Karpas-422 (cell line): ENCODE results near the gene ADGRV1. TPM values are rescaled to one million over a fixed set of nuclear protein-coding genes. Genes with fewer than 3 reads are reported as not detected.

Experiments
- DNase-seq: peaks from one replicate; pipeline ENCODE4 v3.0.0-alpha.2; 2015
- H2AFZ ChIP-seq: fragments of 200-600 bp; sonication (generic); 2 replicates; pipeline ENCODE4 v1.6.1; 2014; ENCODE audit warnings: antibody characterized with exemption, low read length, mixed read lengths
- H3K27ac ChIP-seq: fragments of 200-600 bp; sonication (generic); 2 replicates; pipeline ENCODE4 v1.5.1; 2014; ENCODE audit warnings: mild to moderate bottlenecking, low read length, moderate library complexity
- H3K27me3 ChIP-seq: fragments of 200-600 bp; sonication (generic); 2 replicates; pipeline ENCODE4 v1.6.1; 2014; ENCODE audit warnings: low read length, mixed read lengths
- H3K36me3 ChIP-seq: fragments of 200-600 bp; sonication (generic); 2 replicates; pipeline ENCODE4 v1.6.1; 2014; ENCODE audit warnings: low read length, mixed read lengths; ENCODE audit not compliant: insufficient read depth
- H3K4me1 ChIP-seq: fragments of 200-600 bp; sonication (generic); 2 replicates; pipeline ENCODE4 v1.6.1; 2014; ENCODE audit warnings: mild to moderate bottlenecking, low read length, mixed read lengths
- H3K4me2 ChIP-seq: fragments of 200-600 bp; sonication (generic); 2 replicates; pipeline ENCODE4 v1.6.1; 2014; ENCODE audit warnings: low read length, low read depth, mild to moderate bottlenecking; ENCODE audit not compliant: poor library complexity, severe bottlenecking
- H3K4me3 ChIP-seq: fragments of 200-600 bp; sonication (generic); 2 replicates; pipeline ENCODE4 v1.5.1; 2014; ENCODE audit warnings: mild to moderate bottlenecking, antibody characterized with exemption, low read length, mixed read lengths
- H3K79me2 ChIP-seq: fragments of 200-600 bp; sonication (generic); 2 replicates; pipeline ENCODE4 v1.6.1; 2014; ENCODE audit warnings: mild to moderate bottlenecking, low read length, mixed read lengths
- H3K9ac ChIP-seq: fragments of 200-600 bp; sonication (generic); 2 replicates; pipeline ENCODE4 v1.6.0; 2014; ENCODE audit warnings: low read length
- H3K9me2 ChIP-seq: fragments of 200-600 bp; sonication (generic), shearing (Covaris generic); replicated peaks from 2 replicates; pipeline ENCODE4 v1.6.0; 2014; ENCODE audit warnings: mild to moderate bottlenecking, low read length, moderate library complexity; ENCODE audit not compliant: insufficient read depth
- H3K9me3 ChIP-seq: fragments of 300-700, 200-600 bp; sonication (generic); 2 replicates; pipeline ENCODE4 v1.6.1; 2014; ENCODE audit warnings: low read length, mixed read lengths
- H4K20me1 ChIP-seq: fragments of 200-600 bp; sonication (generic); 2 replicates; pipeline ENCODE4 v1.6.1; 2014; ENCODE audit warnings: mild to moderate bottlenecking, antibody characterized with exemption, low read length, low read depth; ENCODE audit not compliant: insufficient read depth
- total RNA-seq: library from RNA; depleted of rRNA; stranded (reverse); fragments of >200 nt; shearing (Covaris generic); gene quantifications from 2 replicates; pipeline ENCODE4 v1.2.3, GENCODE V29; 2014; ENCODE audit warnings: low replicate concordance

ADGRV1 gene
- total RNA-seq, 1 experiment from 2014 or later, result not detected

- Histone ChIP-seq H4K20me1 (no peaks in the 10 kb centered on the region), H3K9ac (no peak overlapping the region), H3K9me2 (no peaks in the 10 kb centered on the region), H3K79me2 (no peaks in the 10 kb centered on the region), H2AFZ (no peak overlapping the region), H3K27me3 (no peaks in the 10 kb centered on the region), H3K9me3 (no peaks in the 10 kb centered on the region), H3K4me2 (no peak overlapping the region), H3K36me3 (no peaks in the 10 kb centered on the region), H3K4me3 (no peak overlapping the region), H3K4me1 (no peaks in the 10 kb centered on the region), H3K27ac (no peak overlapping the region)
- DNase-seq, result no peak
Observed at GRCh38 chr5:91142386-91142785, 583.8 kb downstream of the ADGRV1 start.

DNA sequence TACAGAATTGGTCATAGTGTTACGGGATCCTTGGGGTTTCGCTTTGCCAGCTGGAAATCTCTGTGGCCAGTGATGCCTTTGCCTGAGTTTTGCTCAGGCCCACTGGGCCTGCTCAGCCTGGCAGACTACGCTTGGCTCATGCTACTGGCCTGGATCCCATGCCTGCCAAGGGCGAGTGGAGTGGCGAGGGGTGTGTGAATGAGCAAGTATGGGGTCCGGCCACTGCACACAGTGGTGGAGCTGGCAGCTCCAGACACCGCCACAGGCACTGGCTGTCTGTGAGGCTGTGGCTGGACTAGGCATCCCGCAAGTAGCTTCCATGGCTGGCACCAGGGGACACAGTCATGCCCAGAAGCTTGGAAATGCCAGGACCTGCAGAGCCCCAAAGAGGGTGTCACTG lies 584.2 kb downstream of the ADGRV1 start:
- H3K27ac ChIP-seq, result no peak overlapping the region
- H4K20me1 ChIP-seq, result no peaks in the 10 kb centered on the region
- no peak overlapping the region for H3K4me2 ChIP-seq
- H3K4me3 ChIP-seq, result no peak overlapping the region
- no peak overlapping the region for H2AFZ ChIP-seq
- no peak for DNase-seq
- H3K79me2 ChIP-seq, result no peaks in the 10 kb centered on the region
- H3K27me3 ChIP-seq, result no peaks in the 10 kb centered on the region
- no peaks in the 10 kb centered on the region for H3K4me1 ChIP-seq
- no peak overlapping the region for H3K9ac ChIP-seq
- H3K36me3 ChIP-seq, result no peaks in the 10 kb centered on the region
- H3K9me3 ChIP-seq, result no peaks in the 10 kb centered on the region
- no peaks in the 10 kb centered on the region for H3K9me2 ChIP-seq

- no peak overlapping the region for H3K9ac ChIP-seq
- H3K4me1 ChIP-seq, result no peaks in the 10 kb centered on the region
- no peaks in the 10 kb centered on the region for H3K27me3 ChIP-seq
- no peaks in the 10 kb centered on the region for H3K9me3 ChIP-seq
- H3K4me2 ChIP-seq, result no peak overlapping the region
- H3K4me3 ChIP-seq, result no peak overlapping the region
- no peaks in the 10 kb centered on the region for H4K20me1 ChIP-seq
- no peak for DNase-seq
- H3K9me2 ChIP-seq, result no peaks in the 10 kb centered on the region
- H3K36me3 ChIP-seq, result no peaks in the 10 kb centered on the region
- no peak overlapping the region for H3K27ac ChIP-seq
- no peaks in the 10 kb centered on the region for H3K79me2 ChIP-seq
- H2AFZ ChIP-seq, result no peak overlapping the region
Observed at GRCh38 chr5:91143840-91144239, 585.2 kb downstream of the ADGRV1 start.

- Histone ChIP-seq H2AFZ (no peak overlapping the region), H3K79me2 (no peaks in the 10 kb centered on the region)
Observed at GRCh38 chr5:91144491-91145332, 586.1 kb downstream of the ADGRV1 start.

DNA sequence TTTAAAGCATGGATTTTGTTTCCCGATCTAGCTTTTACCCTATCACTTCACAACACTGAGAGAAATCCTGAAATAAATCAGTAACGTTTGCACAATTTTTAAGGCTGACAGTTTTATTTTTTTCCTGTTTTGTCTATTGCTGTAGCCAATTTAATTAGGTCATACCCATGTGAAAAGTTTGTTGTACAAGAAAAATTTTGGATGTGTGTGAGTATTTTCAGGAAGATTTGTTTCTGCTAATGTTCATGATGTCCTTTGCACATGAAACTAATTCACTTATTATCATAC lies 586.7 kb downstream of the ADGRV1 start:
- DNase-seq, result no peak
- Histone ChIP-seq H3K79me2 (no peaks in the 10 kb centered on the region), H2AFZ (no peak overlapping the region), H4K20me1 (no peaks in the 10 kb centered on the region), H3K9me2 (no peaks in the 10 kb centered on the region), H3K4me2 (no peak overlapping the region), H3K9me3 (no peaks in the 10 kb centered on the region), H3K27ac (no peak overlapping the region), H3K27me3 (no peaks in the 10 kb centered on the region), H3K36me3 (no peaks in the 10 kb centered on the region), H3K4me3 (no peak overlapping the region), H3K9ac (no peak overlapping the region), H3K4me1 (no peaks in the 10 kb centered on the region)

More at GRCh38 chr5:91144491-91145332, 586.1 kb downstream of the ADGRV1 start:
- Histone ChIP-seq H3K27me3 (no peaks in the 10 kb centered on the region), H3K9ac (no peak overlapping the region), H3K36me3 (no peaks in the 10 kb centered on the region), H3K27ac (no peak overlapping the region), H4K20me1 (no peaks in the 10 kb centered on the region), H3K4me2 (no peak overlapping the region), H3K4me1 (no peaks in the 10 kb centered on the region), H3K4me3 (no peak overlapping the region), H3K9me2 (no peaks in the 10 kb centered on the region), H3K9me3 (no peaks in the 10 kb centered on the region)
- DNase-seq, result no peak

DNA sequence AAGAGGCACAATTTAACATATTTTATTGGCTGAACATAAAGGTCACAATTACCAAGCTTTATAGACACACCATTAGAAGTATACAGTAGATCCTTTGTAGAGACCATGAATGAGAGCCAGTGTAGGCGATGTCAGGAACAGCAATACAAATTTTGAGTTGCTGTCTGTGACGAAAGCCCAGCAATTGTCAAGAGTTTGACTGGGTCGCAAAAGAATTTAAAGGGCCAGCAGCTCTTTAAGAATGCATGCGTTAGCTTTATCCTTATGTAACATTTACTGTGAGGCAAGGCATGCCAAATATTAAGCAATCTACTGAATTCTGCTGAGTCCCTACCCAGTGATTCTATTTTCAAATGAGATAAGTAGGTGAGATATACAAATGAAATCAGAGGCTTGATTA lies 587.6 kb downstream of the ADGRV1 start:
- Histone ChIP-seq H3K36me3 (no peaks in the 10 kb centered on the region), H4K20me1 (no peaks in the 10 kb centered on the region), H3K9me3 (no peaks in the 10 kb centered on the region), H3K9me2 (no peaks in the 10 kb centered on the region), H3K79me2 (no peaks in the 10 kb centered on the region), H3K27ac (no peak overlapping the region), H3K4me3 (no peak overlapping the region), H3K4me2 (no peak overlapping the region), H3K9ac (no peak overlapping the region), H3K4me1 (no peaks in the 10 kb centered on the region), H3K27me3 (no peaks in the 10 kb centered on the region), H2AFZ (no peak overlapping the region)
- DNase-seq, result no peak

DNA sequence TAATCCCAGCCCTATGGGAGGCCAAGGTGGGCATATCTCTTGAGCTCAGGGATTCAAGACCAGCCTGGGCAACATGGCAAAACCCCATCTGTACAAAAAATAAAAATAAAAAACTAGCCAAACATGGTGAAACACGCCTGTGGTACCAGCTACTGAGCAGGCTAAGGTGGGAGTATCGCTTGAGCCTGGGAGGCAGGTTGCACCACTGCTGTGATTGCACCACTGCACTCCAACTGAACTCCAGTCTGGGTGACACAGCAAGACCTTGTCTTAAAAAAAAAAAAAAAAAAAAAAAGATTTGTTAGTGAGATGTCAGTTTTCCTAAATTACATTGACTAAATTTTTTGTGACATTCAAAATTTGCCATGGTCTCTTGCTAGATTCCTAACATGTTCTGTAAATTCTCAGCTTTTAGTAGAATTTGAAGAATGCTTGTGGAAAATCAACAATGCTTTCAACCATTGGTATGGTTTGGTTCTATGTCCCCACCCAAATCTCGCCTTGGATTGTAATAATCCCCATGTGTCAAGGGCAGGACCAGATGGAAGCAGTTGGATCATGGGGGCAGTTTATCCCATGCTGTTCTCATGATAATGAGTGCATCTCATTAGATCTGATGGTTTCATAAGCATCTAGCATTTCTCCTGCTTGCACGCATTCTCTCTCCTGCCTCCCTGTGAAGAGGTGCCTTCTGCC lies 588.5 kb downstream of the ADGRV1 start:
- Histone ChIP-seq H2AFZ (no peak overlapping the region), H3K9me2 (no peaks in the 10 kb centered on the region), H3K4me2 (no peak overlapping the region), H3K79me2 (no peaks in the 10 kb centered on the region), H3K27ac (no peak overlapping the region), H3K4me1 (no peaks in the 10 kb centered on the region), H3K36me3 (no peaks in the 10 kb centered on the region), H3K4me3 (no peak overlapping the region), H3K9ac (no peak overlapping the region), H3K27me3 (no peaks in the 10 kb centered on the region), H3K9me3 (no peaks in the 10 kb centered on the region), H4K20me1 (no peaks in the 10 kb centered on the region)
- no peak for DNase-seq

- DNase-seq, result no peak
- no peaks in the 10 kb centered on the region for H3K36me3 ChIP-seq
- H3K9ac ChIP-seq, result no peak overlapping the region
- H2AFZ ChIP-seq, result no peak overlapping the region
- no peak overlapping the region for H3K4me2 ChIP-seq
- H3K79me2 ChIP-seq, result no peaks in the 10 kb centered on the region
- H3K4me1 ChIP-seq, result no peaks in the 10 kb centered on the region
- no peaks in the 10 kb centered on the region for H3K9me3 ChIP-seq
- H3K4me3 ChIP-seq, result no peak overlapping the region
- H3K27me3 ChIP-seq, result no peaks in the 10 kb centered on the region
- H3K27ac ChIP-seq, result no peak overlapping the region
- H4K20me1 ChIP-seq, result no peaks in the 10 kb centered on the region
- H3K9me2 ChIP-seq, result no peaks in the 10 kb centered on the region
Observed at GRCh38 chr5:91150234-91150633, 591.6 kb downstream of the ADGRV1 start.
